Dendritic cell treated with granulocyte-macrophage colony-stimulating factor and Interleukin-4, amounts not matched to agents 40 ng/mL and 50 ng/mL, for 4 days (primary cell): ENCODE results near the gene ANTXR1.

Experiments used
- H3K27ac Mint-ChIP-seq: one replicate; pipeline ENCODE4 v1.8.0; 2022; ENCODE audit warnings: mild to moderate bottlenecking, mixed read lengths
- H3K27me3 Mint-ChIP-seq: one replicate; pipeline ENCODE4 v1.8.0; 2022; ENCODE audit warnings: mild to moderate bottlenecking, mixed read lengths
- H3K36me3 Mint-ChIP-seq: one replicate; pipeline ENCODE4 v1.8.0; 2022; ENCODE audit warnings: low read depth, mixed read lengths
- H3K4me1 Mint-ChIP-seq: one replicate; pipeline ENCODE4 v1.8.0; 2022; ENCODE audit warnings: low read depth, mixed read lengths
- H3K4me3 Mint-ChIP-seq: one replicate; pipeline ENCODE4 v1.8.0; 2022; ENCODE audit warnings: mild to moderate bottlenecking, moderate library complexity, mixed read lengths
- H3K9me3 Mint-ChIP-seq: one replicate; pipeline ENCODE4 v1.8.0; 2022; ENCODE audit warnings: mixed read lengths
- intact Hi-C: fragments of 100-400 bp; cut with micrococcal nuclease; formaldehyde crosslinking; loops from one replicate; pipeline ENCODE4 v1.15.0; 2022

The ANTXR1 gene

GRCh38 chr2:69184224-69184623, 171.2 kb downstream of the ANTXR1 start:
- Mint-ChIP-seq H3K27me3 (peaks cover 3% of the 10 kb centered on the region), H3K4me3 (no peak overlapping the region)

DNA sequence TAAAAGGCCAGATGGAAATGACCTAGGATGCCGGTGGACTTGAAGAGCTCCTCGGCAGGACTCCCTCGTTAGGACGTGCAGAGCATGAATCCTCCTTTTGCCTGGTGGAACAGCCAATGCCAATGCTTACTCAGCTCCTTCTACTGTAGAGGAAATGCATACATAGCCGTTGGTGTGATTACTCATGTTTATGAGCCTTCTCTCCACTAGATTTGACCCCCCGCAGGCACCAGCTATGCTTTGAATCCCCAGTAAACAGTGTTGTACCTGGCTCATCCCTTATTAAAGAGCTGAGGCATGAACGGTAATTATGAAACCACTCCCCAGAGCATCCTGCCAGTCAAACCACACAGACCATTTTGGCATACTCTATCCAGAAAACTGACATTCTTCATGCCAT, 172.8 kb downstream of the ANTXR1 start:
- H3K4me3 Mint-ChIP-seq = no peak overlapping the region
- peaks cover 5% of the 10 kb centered on the region for H3K27me3 Mint-ChIP-seq
- H3K36me3 Mint-ChIP-seq = no peaks in the 10 kb centered on the region
- H3K9me3 Mint-ChIP-seq = no peaks in the 10 kb centered on the region
- H3K27ac Mint-ChIP-seq = no peak overlapping the region
- intact Hi-C loops = no loop called here
- H3K4me1 Mint-ChIP-seq = no peaks in the 10 kb centered on the region

More at GRCh38 chr2:69184224-69184623, 171.2 kb downstream of the ANTXR1 start:
- Mint-ChIP-seq H3K36me3 (no peaks in the 10 kb centered on the region), H3K9me3 (no peaks in the 10 kb centered on the region), H3K4me1 (peaks cover 14% of the 10 kb centered on the region), H3K27ac (peak overlapping the region; percentile 1)
- intact Hi-C loops = no loop called here

DNA sequence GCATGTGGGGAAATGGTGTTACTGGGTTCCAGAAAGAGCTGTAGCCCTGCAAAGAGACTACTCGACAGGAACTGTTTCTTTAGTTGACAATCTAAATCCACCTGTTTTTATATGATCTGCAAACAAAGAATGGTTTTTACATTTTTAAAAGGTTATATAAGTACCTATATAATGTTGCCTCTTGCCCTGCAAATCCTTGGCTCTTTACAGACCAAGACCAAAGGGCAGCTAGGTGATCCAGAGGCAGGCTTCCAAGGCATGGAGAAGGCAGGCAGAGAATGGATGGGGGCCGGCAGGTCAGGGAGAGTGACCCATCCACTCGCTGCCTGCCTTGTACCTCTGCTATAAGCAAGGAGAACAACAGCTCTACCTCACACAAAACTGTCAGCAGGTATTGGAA, 173.6 kb downstream of the ANTXR1 start:
- no peaks in the 10 kb centered on the region for H3K9me3 Mint-ChIP-seq
- no peak overlapping the region for H3K27ac Mint-ChIP-seq
- intact Hi-C loops = no loop called here
- H3K36me3 Mint-ChIP-seq = no peaks in the 10 kb centered on the region
- peaks cover 6% of the 10 kb centered on the region for H3K27me3 Mint-ChIP-seq
- H3K4me3 Mint-ChIP-seq = no peak overlapping the region
- H3K4me1 Mint-ChIP-seq = no peaks in the 10 kb centered on the region

GRCh38 chr2:69188182-69188900, 175.4 kb downstream of the ANTXR1 start:
- intact Hi-C loops = no loop called here
- Mint-ChIP-seq H3K4me1 (no peaks in the 10 kb centered on the region), H3K36me3 (no peaks in the 10 kb centered on the region), H3K4me3 (no peak overlapping the region), H3K27me3 (peaks cover 7% of the 10 kb centered on the region), H3K27ac (no peak overlapping the region), H3K9me3 (no peaks in the 10 kb centered on the region)

DNA sequence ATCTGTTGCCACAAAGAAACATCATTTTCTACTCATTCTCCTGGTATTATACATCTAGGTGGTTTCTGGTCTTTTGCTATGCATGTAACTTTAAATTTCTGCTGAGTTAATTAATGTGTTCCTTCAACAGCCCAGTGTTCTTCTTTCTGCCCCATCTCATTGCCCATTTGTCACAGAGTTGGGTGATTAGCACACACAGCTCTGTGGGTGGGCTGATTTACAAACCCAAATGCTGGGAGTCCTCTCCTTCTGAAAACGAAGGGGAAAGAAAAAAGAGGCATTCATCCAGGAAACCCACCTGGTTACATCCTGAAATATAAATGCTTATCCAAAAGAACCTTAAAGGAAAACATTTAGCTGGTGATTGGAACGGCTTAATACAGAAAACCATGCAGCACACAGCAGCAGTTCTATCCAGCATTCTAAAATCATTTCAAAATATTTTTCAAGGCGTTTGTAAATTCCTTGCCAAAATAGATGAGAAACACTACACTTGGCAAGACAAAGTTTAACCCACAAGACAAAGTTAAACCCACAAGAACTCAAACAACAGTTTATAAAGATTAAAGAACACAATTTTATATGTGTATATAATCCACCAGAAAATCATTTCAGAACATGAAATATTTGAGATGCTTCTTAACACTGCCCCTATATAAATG, 177.9 kb downstream of the ANTXR1 start:
- intact Hi-C loops = no loop called here
- no peak overlapping the region for H3K27ac Mint-ChIP-seq
- H3K27me3 Mint-ChIP-seq = peaks cover 10% of the 10 kb centered on the region
- no peaks in the 10 kb centered on the region for H3K9me3 Mint-ChIP-seq
- H3K4me1 Mint-ChIP-seq = no peaks in the 10 kb centered on the region
- H3K36me3 Mint-ChIP-seq = no peaks in the 10 kb centered on the region
- H3K4me3 Mint-ChIP-seq = no peak overlapping the region

DNA sequence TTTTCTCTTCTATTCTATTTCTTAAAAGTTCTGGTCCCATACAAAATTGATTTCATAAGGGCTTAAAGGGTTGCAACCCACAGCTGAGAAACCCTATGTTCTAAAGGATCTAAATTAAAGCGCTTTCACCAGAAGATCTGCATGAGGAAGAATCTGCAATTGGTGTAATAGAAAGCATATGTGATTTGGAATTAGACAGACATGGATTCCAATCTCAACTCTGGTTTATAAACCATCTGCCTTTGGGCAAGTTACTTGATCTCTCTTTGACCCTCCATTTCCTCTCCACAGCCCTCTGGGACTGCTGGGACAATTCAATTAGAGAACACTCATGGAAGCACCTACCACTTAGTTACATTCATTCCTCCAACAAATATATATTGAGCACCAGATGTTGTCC, 178.7 kb downstream of the ANTXR1 start:
- intact Hi-C loops = no loop called here
- H3K36me3 Mint-ChIP-seq = no peaks in the 10 kb centered on the region

GRCh38 chr2:69192176-69192945, 179.4 kb downstream of the ANTXR1 start:
- H3K27me3 Mint-ChIP-seq = peaks cover 11% of the 10 kb centered on the region
- intact Hi-C loops = no loop called here
- H3K4me1 Mint-ChIP-seq = no peaks in the 10 kb centered on the region
- H3K27ac Mint-ChIP-seq = no peak overlapping the region
- no peak overlapping the region for H3K4me3 Mint-ChIP-seq
- H3K36me3 Mint-ChIP-seq = no peaks in the 10 kb centered on the region
- H3K9me3 Mint-ChIP-seq = no peaks in the 10 kb centered on the region

More for the DNA sequence above, 178.7 kb downstream of the ANTXR1 start:
- no peaks in the 10 kb centered on the region for H3K9me3 Mint-ChIP-seq
- peaks cover 10% of the 10 kb centered on the region for H3K27me3 Mint-ChIP-seq
- H3K4me1 Mint-ChIP-seq = no peaks in the 10 kb centered on the region
- H3K4me3 Mint-ChIP-seq = no peak overlapping the region
- H3K27ac Mint-ChIP-seq = no peak overlapping the region

DNA sequence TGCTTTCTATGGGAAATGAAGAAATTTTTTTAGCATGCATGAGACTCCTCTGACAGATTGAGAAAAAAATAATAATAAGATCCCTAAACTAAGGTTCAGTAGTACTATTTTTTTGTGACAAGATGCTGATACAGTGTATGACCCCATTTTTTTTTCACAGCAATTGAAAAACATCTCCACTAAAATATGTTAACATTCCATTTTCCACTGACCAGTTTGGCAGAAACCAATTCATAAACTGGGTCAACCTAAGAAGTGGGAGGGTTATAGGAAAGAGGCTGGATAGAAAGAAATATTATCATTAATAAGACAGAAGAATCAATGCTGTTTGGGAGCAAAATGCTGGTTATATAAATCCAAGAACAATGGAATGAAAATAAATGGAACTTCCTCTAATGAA, 182.7 kb downstream of the ANTXR1 start:
- Mint-ChIP-seq H3K27ac (no peak overlapping the region), H3K27me3 (peaks cover 10% of the 10 kb centered on the region), H3K36me3 (no peaks in the 10 kb centered on the region), H3K4me3 (no peak overlapping the region), H3K9me3 (no peaks in the 10 kb centered on the region), H3K4me1 (no peaks in the 10 kb centered on the region)
- intact Hi-C loops = no loop called here

DNA sequence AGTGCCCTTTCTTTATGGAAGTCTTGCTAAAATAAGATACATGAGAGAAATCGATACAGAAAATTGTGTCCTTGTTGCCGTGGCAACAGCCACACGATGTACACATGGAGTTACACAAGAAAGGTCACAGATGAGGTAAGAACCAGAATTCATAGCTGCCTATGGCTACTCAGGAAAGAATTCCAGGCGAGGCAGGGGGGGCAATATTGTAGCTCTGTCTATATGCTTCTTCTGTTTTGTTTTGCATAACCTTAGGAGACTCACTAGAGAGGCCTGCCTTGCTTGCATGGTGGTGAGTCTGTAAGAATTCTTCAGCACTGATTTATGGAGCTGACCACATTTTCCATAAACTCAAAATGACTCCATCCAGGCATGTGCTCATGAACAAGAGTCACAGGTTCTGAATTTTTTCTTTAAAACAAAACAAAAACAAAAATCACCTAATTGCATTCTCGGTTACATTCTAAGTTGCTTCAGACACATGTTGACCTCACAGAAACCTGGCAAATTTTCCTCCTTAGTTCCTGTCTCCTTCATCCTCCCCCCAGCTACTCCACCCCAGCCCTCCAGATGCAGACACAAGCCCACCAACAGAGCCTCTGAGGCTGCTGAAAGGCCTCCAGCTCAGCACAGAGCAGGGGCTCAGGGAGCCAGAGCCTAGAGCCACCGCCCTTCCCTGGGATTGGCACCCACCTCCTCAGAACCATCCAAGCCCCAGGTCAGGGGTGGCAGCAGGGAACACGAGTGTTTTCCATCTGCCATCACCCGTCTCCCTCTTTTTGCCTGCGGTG, 183.5 kb downstream of the ANTXR1 start:
- Mint-ChIP-seq H3K4me3 (no peak overlapping the region), H3K27me3 (peaks cover 8% of the 10 kb centered on the region), H3K4me1 (no peaks in the 10 kb centered on the region), H3K9me3 (no peaks in the 10 kb centered on the region), H3K36me3 (no peaks in the 10 kb centered on the region), H3K27ac (no peak overlapping the region)
- intact Hi-C loops = no loop called here

GRCh38 chr2:69200107-69200520, 187.1 kb downstream of the ANTXR1 start:
- no peaks in the 10 kb centered on the region for H3K9me3 Mint-ChIP-seq
- H3K36me3 Mint-ChIP-seq = no peaks in the 10 kb centered on the region
- H3K4me1 Mint-ChIP-seq = peaks cover 6% of the 10 kb centered on the region
- H3K4me3 Mint-ChIP-seq = no peak overlapping the region
- H3K27ac Mint-ChIP-seq = no peak overlapping the region
- intact Hi-C loops = loop anchor here (10.0 kb wide), 2 partner anchors 105 to 145 kb away; no protein-coding TSS in a partner anchor
- H3K27me3 Mint-ChIP-seq = peaks cover 9% of the 10 kb centered on the region

GRCh38 chr2:69201259-69201658, 188.3 kb downstream of the ANTXR1 start:
- H3K36me3 Mint-ChIP-seq = no peaks in the 10 kb centered on the region
- intact Hi-C loops = loop anchor here (10.0 kb wide), 2 partner anchors 104 to 146 kb away; no protein-coding TSS in a partner anchor
- peaks cover 6% of the 10 kb centered on the region for H3K4me1 Mint-ChIP-seq
- H3K9me3 Mint-ChIP-seq = no peaks in the 10 kb centered on the region
- H3K27ac Mint-ChIP-seq = no peak overlapping the region
- H3K4me3 Mint-ChIP-seq = no peak overlapping the region
- peaks cover 9% of the 10 kb centered on the region for H3K27me3 Mint-ChIP-seq

DNA sequence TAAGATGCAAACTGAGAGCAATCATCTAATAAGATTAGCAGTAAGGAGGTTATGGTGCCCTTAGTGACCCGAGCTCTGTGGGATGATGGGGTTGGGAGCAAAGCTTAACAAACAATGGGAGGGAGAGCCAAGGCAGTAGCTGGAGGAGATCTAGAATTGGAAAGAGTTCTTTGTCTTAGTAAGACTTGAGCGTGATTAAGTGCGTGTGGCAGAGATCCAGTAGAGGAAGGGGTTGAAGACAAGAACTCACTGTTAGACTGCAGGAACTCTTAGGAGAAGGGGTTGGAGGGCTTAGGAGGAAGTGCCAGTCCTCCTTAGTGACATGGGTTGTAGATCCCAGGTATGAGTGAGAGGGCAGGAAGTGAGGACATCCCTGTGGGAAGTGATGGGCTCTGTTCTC, 189.3 kb downstream of the ANTXR1 start:
- no peak overlapping the region for H3K27ac Mint-ChIP-seq
- H3K27me3 Mint-ChIP-seq = peaks cover 4% of the 10 kb centered on the region
- intact Hi-C loops = loop anchor here (10.0 kb wide), 2 partner anchors 102 to 148 kb away; no protein-coding TSS in a partner anchor
- H3K9me3 Mint-ChIP-seq = no peaks in the 10 kb centered on the region
- no peak overlapping the region for H3K4me3 Mint-ChIP-seq
- H3K36me3 Mint-ChIP-seq = no peaks in the 10 kb centered on the region
- H3K4me1 Mint-ChIP-seq = peaks cover 6% of the 10 kb centered on the region

DNA sequence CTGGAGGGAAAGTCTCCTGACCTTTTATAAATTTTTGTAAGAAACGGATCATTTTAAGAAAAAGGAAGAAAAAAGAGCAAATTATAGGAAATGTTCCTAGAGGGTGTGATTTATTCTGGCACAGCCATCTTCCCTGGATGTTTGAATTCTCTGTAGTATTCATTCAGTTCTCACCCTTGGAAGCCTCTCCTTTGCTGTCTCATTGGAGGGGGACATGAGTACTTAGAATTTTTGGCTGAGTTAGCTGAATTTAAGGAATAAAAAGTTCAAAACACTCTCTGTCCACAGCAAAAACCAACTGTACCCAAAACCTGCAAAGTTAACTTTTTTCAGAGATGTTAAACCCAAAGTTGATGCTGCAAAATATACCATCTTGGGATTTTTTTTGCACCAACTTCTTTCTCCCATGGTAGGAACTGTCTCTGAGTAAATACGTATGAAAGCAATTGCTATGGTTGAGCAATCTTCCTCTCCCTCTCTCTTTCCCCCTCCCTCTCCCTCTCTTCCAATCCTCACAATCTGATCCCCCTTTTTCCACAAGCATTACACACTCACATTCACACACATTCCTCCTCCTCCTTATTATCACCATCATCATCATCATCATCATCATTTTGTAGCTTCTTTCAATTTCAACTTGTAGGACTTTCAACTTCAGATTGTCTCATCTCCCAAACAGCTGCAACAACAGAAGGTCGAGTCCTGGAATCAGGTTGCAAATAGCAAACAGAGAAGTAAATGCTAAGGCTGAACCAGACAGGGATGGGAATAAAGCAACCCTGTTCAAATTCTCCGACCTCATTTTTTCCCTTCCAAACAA, 190.4 kb downstream of the ANTXR1 start:
- Mint-ChIP-seq H3K4me1 (peaks cover 6% of the 10 kb centered on the region), H3K27ac (no peak overlapping the region), H3K9me3 (no peaks in the 10 kb centered on the region), H3K4me3 (no peak overlapping the region), H3K36me3 (no peaks in the 10 kb centered on the region), H3K27me3 (peaks cover 4% of the 10 kb centered on the region)
- intact Hi-C loops = loop anchor here (10.0 kb wide), 2 partner anchors 101 to 149 kb away; no protein-coding TSS in a partner anchor
